HepG2 (cell line): ENCODE measurements around the gene TBCD. TPM values are rescaled to one million over a fixed set of nuclear protein-coding genes. Genes with fewer than 3 reads are reported as not detected.

Source experiments
- ATAC-seq: fragments of 200-7000 bp; cut with Tn5 transposase; 3 replicates; pipeline ENCODE4 v1.9.1; 2020; ENCODE audit warnings: mild to moderate bottlenecking, moderate library complexity
- BruUV-seq: library from RNA; stranded (reverse); fragments of 400-500 nt; replicated peaks from 2 replicates; lab custom pipeline; 2021; lab: Mats Ljungman, UMichigan
- CTCF ChIA-PET: fragments of 300-600 bp; formaldehyde crosslinking; extraction: SDS; loops from one replicate; lab custom pipeline; 2021; ENCODE audit warnings: low total read pairs, inconsistent platforms, low intra/inter-chr PET ratio; lab: Yijun Ruan, JAX
- POLR2A ChIA-PET: fragments of 350-600 bp; sonication (Branson Sonifier 250); formaldehyde crosslinking; loops from one replicate; lab custom pipeline; 2020; ENCODE audit warnings: antibody characterized with exemption, inconsistent platforms; lab: Yijun Ruan, JAX
- DNase-seq: peaks from one replicate; pipeline ENCODE4 v3.0.0-alpha.2; 2015; ENCODE audit warnings: low spot score
- FAIRE-seq: peaks from 3 replicates; lab custom pipeline; 2011; peaks lifted over from hg19 to GRCh38; lab: Jason Lieb, UNC
- H2AFZ ChIP-seq: one replicate; pipeline ENCODE4 v1.6.1; 2011; ENCODE audit warnings: low read length, inconsistent platforms
- H3K27ac ChIP-seq: fragments of 300-600 bp; 3 replicates; pipeline ENCODE4 v1.8.0; 2011; ENCODE audit warnings: mixed run types, mild to moderate bottlenecking, mixed read lengths, low read length, inconsistent platforms; ENCODE audit not compliant: insufficient read depth; ENCODE audit errors: extremely low read length
- H3K27me3 ChIP-seq, 2 experiments: fragments of 200-600 bp in 1 of 2; 2 replicates in 1 of 2; 3 replicates in 1 of 2; pipeline versions ENCODE4 v1.6.0 to v1.8.0; 2011; ENCODE audit warnings: low read length in 2 of 2, mild to moderate bottlenecking in 2 of 2, moderate library complexity in 2 of 2, inconsistent platforms in 1 of 2; ENCODE audit not compliant: insufficient read depth in 2 of 2, control insufficient read depth in 1 of 2
- H3K36me3 ChIP-seq, 2 experiments: fragments of 200-600 bp in 1 of 2; replicated peaks in 1 of 2; 2 replicates in 1 of 2; 3 replicates in 1 of 2; pipeline versions ENCODE4 v1.5.1 to v1.8.0; 2011; ENCODE audit warnings: low read length in 2 of 2, inconsistent platforms in 1 of 2; ENCODE audit not compliant: insufficient read depth in 2 of 2, control insufficient read depth in 1 of 2
- H3K4me1 ChIP-seq: 2 replicates; pipeline ENCODE4 v1.5.1; 2012; ENCODE audit warnings: low read length, inconsistent platforms; ENCODE audit not compliant: insufficient read depth
- H3K4me2 ChIP-seq: 2 replicates; pipeline ENCODE4 v1.6.0; 2011; ENCODE audit warnings: low read depth, low read length, inconsistent platforms
- H3K4me3 ChIP-seq, 3 experiments: fragments of 200-600 bp in 1 of 3; sonication (generic), shearing (Covaris generic) in 1 of 3; replicated peaks in 1 of 3; 2 replicates each; pipeline ENCODE4 v1.5.1; 2011 to 2016; ENCODE audit warnings: low read length in 3 of 3, inconsistent platforms in 2 of 3, low read depth in 2 of 3, mild to moderate bottlenecking in 2 of 3, control low read depth in 1 of 3, mixed read lengths in 1 of 3; ENCODE audit not compliant: insufficient read depth in 1 of 3
- H3K79me2 ChIP-seq: one replicate; pipeline ENCODE4 v1.6.1; 2011; ENCODE audit warnings: low read length, inconsistent platforms; ENCODE audit not compliant: insufficient read depth
- H3K9ac ChIP-seq: 2 replicates; pipeline ENCODE4 v1.6.0; 2011; ENCODE audit warnings: mild to moderate bottlenecking, low read depth, low read length, inconsistent platforms; ENCODE audit not compliant: insufficient read depth
- H3K9me3 ChIP-seq: 2 replicates; pipeline ENCODE4 v1.5.1; 2012; ENCODE audit warnings: mild to moderate bottlenecking, low read length
- H4K20me1 ChIP-seq: 2 replicates; pipeline ENCODE4 v1.6.0; 2011; ENCODE audit warnings: inconsistent platforms, mild to moderate bottlenecking, low read length, moderate library complexity; ENCODE audit not compliant: insufficient read depth
- FOXC1 ChIP-seq: sonication (generic); formaldehyde crosslinking; IDR thresholded peaks from 2 replicates; pipeline ENCODE4 v1.8.0; 2022; ENCODE audit warnings: mild to moderate bottlenecking, missing genetic modification reagents, borderline replicate concordance
- HIC2 ChIP-seq: sonication (generic); formaldehyde crosslinking; IDR thresholded peaks from 2 replicates; pipeline ENCODE4 v1.9.0; 2022; ENCODE audit warnings: low read depth, missing genetic modification reagents
- IRF9 ChIP-seq: sonication (generic); formaldehyde crosslinking; IDR thresholded peaks from 2 replicates; pipeline ENCODE4 v1.8.0; 2022; ENCODE audit warnings: missing genetic modification reagents, mild to moderate bottlenecking, borderline replicate concordance
- ZFX ChIP-seq: sonication (generic); formaldehyde crosslinking; IDR thresholded peaks from 2 replicates; pipeline ENCODE4 v1.4.0; 2020; ENCODE audit warnings: mild to moderate bottlenecking, low read depth, missing genetic modification reagents, moderate library complexity
- ZNF609 ChIP-seq: sonication (generic); formaldehyde crosslinking; IDR thresholded peaks from 2 replicates; pipeline ENCODE4 v1.4.0; 2020; ENCODE audit warnings: mild to moderate bottlenecking, missing genetic modification reagents, borderline replicate concordance
- WGBS: methylation state at CpG from one replicate; pipeline ENCODE4 v1.1.6; 2017; ENCODE audit warnings: low lambda C conversion rate; 5-methylcytosine and 5-hydroxymethylcytosine counted together
- in situ Hi-C: cut with HindIII; loops from 2 replicates; pipeline ENCODE4 v1.10.0; 2017; ENCODE audit warnings: low pct_unique_long_range_greater_than_20kb; ENCODE audit not compliant: extremely low pct_ligation_motif_present
- intact Hi-C: fragments of 100-400 bp; cut with micrococcal nuclease; formaldehyde crosslinking; loops from one replicate; pipeline ENCODE4 v1.10.0; 2022; ENCODE audit not compliant: unreplicated experiment
- polyA plus RNA-seq, 8 experiments: library from polyadenylated mRNA; depleted of rRNA in 3 of 8; stranded (reverse) in 7 of 8; unstranded in 1 of 8; fragments of >200 nt; fragmentation: Illumina TruSeq in 4 of 8; extraction: Trizol in 4 of 8; gene quantifications; 2 replicates each; pipeline versions ENCODE4 v1.2.1 to v1.2.3, GENCODE V29; 2011 to 2016; ENCODE audit warnings: low read depth in 4 of 8, missing spikeins in 1 of 8, mixed read lengths in 1 of 8; ENCODE audit not compliant: insufficient read depth in 1 of 8
- total RNA-seq, 5 experiments: library from RNA; depleted of rRNA; stranded (reverse); fragments of >200 nt; fragmentation: Illumina TruSeq; extraction: Trizol; gene quantifications; 2 replicates each; pipeline ENCODE4 v1.2.3, GENCODE V29; 2016; ENCODE audit warnings: low read depth in 1 of 5

The TBCD gene
- total and polyA plus RNA-seq, 2 of the 13 experiments (the other 11 are each of a cell fraction or from before 2014, with no cell fraction given): 33.9 to 54.8 TPM

- Histone ChIP-seq H3K4me3 (no peak overlapping the region), H3K27me3 (no peaks in the 10 kb centered on the region), H2AFZ (no peak overlapping the region), H3K27ac (no peak overlapping the region), H4K20me1 (no peaks in the 10 kb centered on the region), H3K9me3 (no peaks in the 10 kb centered on the region), H3K36me3 (peaks cover 34 to 70% of the 10 kb centered on the region in 2 experiments), H3K4me1 (no peaks in the 10 kb centered on the region), H3K9ac (no peak overlapping the region), H3K79me2 (no peaks in the 10 kb centered on the region), H3K4me2 (no peak overlapping the region)
- ATAC-seq (no peak), DNase-seq (no peak), FAIRE-seq (no peak)
- intact Hi-C loops: no loop called here
- TF ChIP-seq IRF9 (CRISPR knock-in tag) (no peak), HIC2 (CRISPR knock-in tag) (no peak), ZFX (CRISPR knock-in tag) (no peak), ZNF609 (CRISPR knock-in tag) (no peak), FOXC1 (CRISPR knock-in tag) (no peak)
- in situ Hi-C loops: no loop called here
- WGBS: 97% methylated on average over 54 of the region's 56 CpGs
- BruUV-seq: no TSS peak
- CTCF ChIA-PET: no interaction called here
- POLR2A ChIA-PET: no interaction called here
Observed at GRCh38 chr17:82930043-82930923, 178.4 kb downstream of the TBCD start.
